Stimulated activated CD4-positive, alpha-beta T cell treated with anti-CD3 and anti-CD28 coated beads, Interleukin-1b, Interleukin-23, amount 100 ng/mL, for 1 hour (primary cell): ENCODE results near the gene COL2A1.
"Not testable (repeated sequence)": the region's sequence is repeated elsewhere in the genome, so short reads cannot be mapped to it uniquely, and the experiment has no call there.

ENCODE experiments used
- DNase-seq, 2 donors: peaks; one replicate each; pipeline ENCODE4 v3.0.0-alpha.2; 2020; ENCODE audit warnings: low read depth in 2 of 2

Gene COL2A1

GRCh38 chr12:47975816-47976215 lies 28.5 kb downstream of the COL2A1 start:
- DNase-seq = no peak

GRCh38 chr12:47975036-47975620 lies 29.1 kb downstream of the COL2A1 start:
- no peak for DNase-seq

GRCh38 chr12:47973870-47974269 lies 30.4 kb downstream of the COL2A1 start:
- DNase-seq = no peak

- no peak for DNase-seq
Observed at GRCh38 chr12:47972895-47973294, 31.4 kb downstream of the COL2A1 start.

- no peak for DNase-seq
Observed at GRCh38 chr12:47970843-47971242, 33.4 kb downstream of the COL2A1 start.

- DNase-seq = no peak
Observed at GRCh38 chr12:47969845-47970244, 34.4 kb downstream of the COL2A1 start.

- DNase-seq = no peak
Observed at GRCh38 chr12:47967461-47968321, 36.6 kb downstream of the COL2A1 start.

- DNase-seq = no peak
Observed at GRCh38 chr12:47965581-47965980, 38.7 kb downstream of the COL2A1 start.

GRCh38 chr12:47964106-47964728 lies 40.1 kb downstream of the COL2A1 start:
- DNase-seq = no peak

- DNase-seq = peak; percentile 81 to 83
Observed at GRCh38 chr12:47963340-47964040, 40.8 kb downstream of the COL2A1 start, which contains the start of gene TMEM106C. TSS of gene TMEM106C (plus strand) at chr12:47963596. CDS start at chr12:47964237, 641 bp downstream.

- no peak for DNase-seq
Observed at GRCh38 chr12:47962198-47962597, 42.1 kb downstream of the COL2A1 start.

GRCh38 chr12:47957671-47958070 lies 46.6 kb downstream of the COL2A1 start:
- not testable (repeated sequence) for DNase-seq

GRCh38 chr12:47955059-47955458 lies 49.2 kb downstream of the COL2A1 start:
- no peak for DNase-seq

- DNase-seq = no peak
Observed at GRCh38 chr12:47954467-47955045, 49.7 kb downstream of the COL2A1 start.

- no peak for DNase-seq
Observed at GRCh38 chr12:47954058-47954457, 50.2 kb downstream of the COL2A1 start.

- no peak for DNase-seq
Observed at GRCh38 chr12:47950856-47951468, 53.3 kb downstream of the COL2A1 start.

GRCh38 chr12:47949441-47950341 lies 54.6 kb downstream of the COL2A1 start:
- DNase-seq = peak in 1 of 2 donors; percentile 17

GRCh38 chr12:47947341-47947740 lies 56.9 kb downstream of the COL2A1 start:
- DNase-seq = no peak

- no peak for DNase-seq
Observed at GRCh38 chr12:47946413-47947323, 57.6 kb downstream of the COL2A1 start.
